Measurements from ENCODE around the gene DSE. TPM values are rescaled to one million over a fixed set of nuclear protein-coding genes. Genes with fewer than 3 reads are reported as not detected.

The DSE gene
- total RNA-seq, 1 donor: 93.3 TPM

DNA sequence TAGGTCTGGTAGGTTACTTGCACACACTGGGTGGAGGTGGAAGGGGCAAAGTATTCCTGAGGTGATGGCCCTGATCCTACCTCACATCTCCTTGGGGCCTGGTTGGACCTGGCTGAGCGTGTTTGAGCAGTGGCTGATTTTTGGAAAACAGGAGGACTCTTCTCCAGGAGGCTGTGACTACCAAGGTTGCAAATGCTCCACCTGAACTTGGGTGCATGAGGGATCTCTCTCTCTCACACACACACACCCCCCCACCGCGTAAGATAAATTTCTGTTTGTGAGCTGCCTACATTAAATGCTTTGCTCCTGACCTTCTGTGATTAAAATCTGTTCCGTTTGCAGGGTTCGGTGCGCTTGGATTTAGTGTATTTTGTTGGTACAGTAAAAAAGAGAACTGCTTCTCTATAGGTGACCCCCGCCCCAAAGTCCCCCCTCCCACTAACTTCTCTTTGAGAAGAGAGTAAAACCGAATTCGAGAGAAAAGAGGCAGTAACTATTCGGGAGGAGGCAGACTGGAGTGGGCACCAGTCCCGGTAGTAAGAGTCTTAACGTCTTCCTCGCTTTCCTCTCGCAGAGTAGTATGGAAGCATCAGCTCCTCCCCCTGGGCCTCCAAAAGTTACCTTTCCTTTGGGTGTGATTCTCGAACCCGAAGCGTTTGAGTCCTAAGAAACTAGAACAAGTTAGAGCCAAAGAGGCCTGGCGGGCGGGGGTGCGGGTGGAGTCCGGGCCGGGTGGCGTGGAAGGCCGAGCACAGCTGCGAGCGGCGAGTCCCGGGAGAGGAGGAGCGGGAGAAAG is 585 bp upstream of the DSE start:
- DNase-seq (ENCODE audit: low read depth): peak; percentile 8
- peak overlapping the region; percentile 86 for H3K4me3 ChIP-seq (ENCODE audit: low read depth, low read length)
- TF ChIP-seq, protein P1, sequence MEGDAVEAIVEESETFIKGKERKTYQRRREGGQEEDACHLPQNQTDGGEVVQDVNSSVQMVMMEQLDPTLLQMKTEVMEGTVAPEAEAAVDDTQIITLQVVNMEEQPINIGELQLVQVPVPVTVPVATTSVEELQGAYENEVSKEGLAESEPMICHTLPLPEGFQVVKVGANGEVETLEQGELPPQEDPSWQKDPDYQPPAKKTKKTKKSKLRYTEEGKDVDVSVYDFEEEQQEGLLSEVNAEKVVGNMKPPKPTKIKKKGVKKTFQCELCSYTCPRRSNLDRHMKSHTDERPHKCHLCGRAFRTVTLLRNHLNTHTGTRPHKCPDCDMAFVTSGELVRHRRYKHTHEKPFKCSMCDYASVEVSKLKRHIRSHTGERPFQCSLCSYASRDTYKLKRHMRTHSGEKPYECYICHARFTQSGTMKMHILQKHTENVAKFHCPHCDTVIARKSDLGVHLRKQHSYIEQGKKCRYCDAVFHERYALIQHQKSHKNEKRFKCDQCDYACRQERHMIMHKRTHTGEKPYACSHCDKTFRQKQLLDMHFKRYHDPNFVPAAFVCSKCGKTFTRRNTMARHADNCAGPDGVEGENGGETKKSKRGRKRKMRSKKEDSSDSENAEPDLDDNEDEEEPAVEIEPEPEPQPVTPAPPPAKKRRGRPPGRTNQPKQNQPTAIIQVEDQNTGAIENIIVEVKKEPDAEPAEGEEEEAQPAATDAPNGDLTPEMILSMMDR (IDR thresholded peaks at IDR 0.05; ENCODE audit: insufficient read depth, low read depth, low read length): no peak

GRCh38 chr6:116371120-116371917 is 572 bp downstream of the DSE start:
- H3K4me3 ChIP-seq (ENCODE audit: low read depth, low read length): peak overlapping the region; percentile 86
- DNase-seq (ENCODE audit: low read depth): peak; percentile 93
- TF ChIP-seq, protein P1 (IDR thresholded peaks at IDR 0.05; ENCODE audit: insufficient read depth, low read depth, low read length): no peak

- DNase-seq (ENCODE audit: low read depth): no peak
- peak overlapping the region; percentile 86 for H3K4me3 ChIP-seq (ENCODE audit: low read depth, low read length)
- TF ChIP-seq, protein P1 (IDR thresholded peaks at IDR 0.05; ENCODE audit: insufficient read depth, low read depth, low read length): no peak
Measured at GRCh38 chr6:116371918-116372209, 1.1 kb downstream of the DSE start.

DNA sequence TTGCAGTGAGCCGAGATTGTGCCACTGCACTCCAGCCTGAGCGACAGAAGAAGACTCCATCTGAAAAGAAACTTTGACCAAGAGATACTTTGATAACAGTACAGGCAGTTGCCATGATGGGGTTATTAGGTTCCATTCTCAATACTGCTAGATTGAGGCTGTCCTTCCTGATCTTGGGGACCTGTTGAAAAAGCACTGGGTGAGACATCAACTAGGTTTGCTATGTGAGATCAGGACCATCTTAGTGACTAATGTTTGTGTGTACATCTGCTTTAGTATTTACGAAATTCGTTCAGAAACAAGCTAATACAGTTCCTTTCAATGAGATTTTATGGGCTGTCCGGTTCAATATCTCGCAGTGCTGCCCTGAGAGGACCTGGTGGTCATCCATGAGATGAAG is 2.6 kb downstream of the DSE start:
- H3K4me3 ChIP-seq (ENCODE audit: low read depth, low read length): no peak overlapping the region
- no peak for DNase-seq (ENCODE audit: low read depth)
- TF ChIP-seq, protein P1 (IDR thresholded peaks at IDR 0.05; ENCODE audit: insufficient read depth, low read depth, low read length): no peak

- H3K4me3 ChIP-seq (ENCODE audit: low read depth, low read length): no peak overlapping the region
- TF ChIP-seq, protein P1 (IDR thresholded peaks at IDR 0.05; ENCODE audit: insufficient read depth, low read depth, low read length): no peak
- DNase-seq (ENCODE audit: low read depth): no peak
Measured at GRCh38 chr6:116373940-116374339, 3.2 kb downstream of the DSE start.

GRCh38 chr6:116374586-116374985 is 3.8 kb downstream of the DSE start:
- DNase-seq (ENCODE audit: low read depth): no peak
- no peak overlapping the region for H3K4me3 ChIP-seq (ENCODE audit: low read depth, low read length)
- TF ChIP-seq, protein P1 (IDR thresholded peaks at IDR 0.05; ENCODE audit: insufficient read depth, low read depth, low read length): no peak

Data from fibroblast of villous mesenchyme (primary cell).